Epidermal melanocyte (primary cell): ENCODE measurements around the gene PRKD1.
"Not testable (repeated sequence)": the region's sequence is repeated elsewhere in the genome, so short reads cannot be mapped to it uniquely, and the experiment has no call there.

Source experiments
- DNase-seq: peaks from one replicate; pipeline ENCODE4 v3.0.0; 2011; ENCODE audit warnings: low spot score; ENCODE audit not compliant: insufficient read length

The PRKD1 gene

DNA sequence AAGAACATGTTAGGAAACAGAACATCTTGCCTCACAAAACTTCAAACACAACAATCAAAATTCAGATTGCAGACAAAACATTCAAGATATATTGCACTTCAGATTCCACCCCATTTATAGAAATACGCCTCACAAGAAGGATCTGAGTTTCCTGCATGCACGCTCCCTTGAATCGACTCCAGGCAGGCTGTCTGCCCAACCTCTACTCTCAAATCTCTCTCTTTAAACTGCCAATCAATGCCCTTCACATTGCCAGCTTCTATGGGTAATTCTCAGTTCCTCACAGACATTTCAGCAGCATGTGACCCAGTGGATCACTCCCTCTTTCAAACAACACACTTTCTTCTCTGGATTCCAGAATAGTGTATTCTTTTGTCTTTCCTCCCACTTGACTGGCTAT, 184.1 kb downstream of the PRKD1 start:
- no peak for DNase-seq

DNA sequence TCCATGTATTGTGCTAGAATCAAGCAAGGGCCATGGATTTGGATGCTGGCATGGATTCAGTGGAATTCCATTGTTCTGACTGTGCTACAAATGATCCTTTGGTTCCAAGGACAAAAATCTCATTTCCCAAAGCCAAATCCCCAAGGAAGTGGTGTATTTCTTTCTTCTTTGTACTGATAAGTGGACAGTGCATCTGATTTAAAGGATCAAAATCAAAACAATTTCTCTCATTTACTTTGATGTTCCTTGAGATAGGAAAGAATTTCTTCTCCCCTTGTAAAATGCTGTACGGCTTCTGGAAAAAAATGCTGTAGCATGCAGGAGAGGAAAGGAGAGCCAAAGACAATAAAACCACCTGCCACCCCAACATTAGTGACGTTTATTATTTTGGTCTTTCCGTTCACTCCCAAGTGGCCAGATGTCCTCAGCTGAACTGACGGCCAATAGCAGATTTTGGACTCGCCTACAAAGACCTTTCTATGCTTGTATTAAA, 185.7 kb downstream of the PRKD1 start:
- DNase-seq = no peak

DNA sequence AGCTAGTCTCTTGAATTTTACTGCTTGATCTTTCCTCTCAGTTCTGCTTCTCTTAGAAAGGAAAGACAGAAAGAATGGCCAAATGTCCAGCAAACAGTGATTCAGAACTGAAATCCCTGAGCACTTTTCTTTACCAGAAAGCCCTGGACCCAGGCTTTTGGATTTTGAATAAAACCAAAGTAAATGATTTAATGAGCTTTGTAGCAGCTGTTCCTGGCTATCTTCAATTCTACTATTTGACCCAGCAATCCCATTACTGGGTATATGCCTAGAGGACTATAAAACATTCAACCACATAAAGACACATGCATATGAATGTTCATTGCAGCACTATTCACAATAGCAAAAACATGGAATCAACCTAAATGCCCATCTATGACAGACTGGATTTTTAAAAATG, 187.2 kb downstream of the PRKD1 start:
- DNase-seq = no peak

DNA sequence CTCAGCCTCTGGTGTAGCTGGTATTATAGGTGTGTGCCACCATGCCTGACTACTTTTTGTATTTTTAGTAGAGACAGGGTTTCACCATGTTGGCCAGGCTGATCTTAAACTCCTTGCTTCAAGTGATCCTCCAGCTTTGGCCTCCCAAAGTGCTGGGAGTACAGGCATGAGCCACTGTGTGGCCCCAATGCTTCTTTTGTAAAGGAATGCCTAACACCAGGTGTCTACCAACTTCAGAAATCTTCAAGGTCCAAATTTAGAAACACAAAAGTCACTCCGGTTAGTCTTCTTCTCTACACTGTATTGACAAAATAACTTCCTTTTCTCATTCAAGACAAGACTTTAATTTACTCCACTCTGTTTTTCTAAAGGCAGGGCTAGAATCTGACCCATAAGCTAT, 188.7 kb downstream of the PRKD1 start:
- DNase-seq = no peak

DNA sequence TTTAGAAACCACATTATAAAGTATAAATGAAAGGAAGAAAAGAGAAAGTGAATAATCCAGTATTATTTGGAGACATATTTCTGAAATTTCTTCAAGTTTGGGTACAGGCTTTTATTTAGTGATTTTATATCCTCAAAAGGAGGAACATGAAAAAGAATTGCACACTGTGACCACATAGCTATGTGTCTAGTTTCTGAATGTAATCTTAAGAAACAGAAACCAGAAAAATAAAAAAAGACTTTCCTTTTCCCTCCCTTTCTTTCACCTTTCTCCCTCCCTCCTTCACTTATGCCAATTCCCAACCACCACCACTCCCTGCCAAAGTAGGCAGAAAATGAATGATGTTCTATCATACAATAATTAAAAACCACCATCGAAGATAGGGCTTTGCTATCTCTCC, 189.6 kb downstream of the PRKD1 start:
- DNase-seq = no peak

DNA sequence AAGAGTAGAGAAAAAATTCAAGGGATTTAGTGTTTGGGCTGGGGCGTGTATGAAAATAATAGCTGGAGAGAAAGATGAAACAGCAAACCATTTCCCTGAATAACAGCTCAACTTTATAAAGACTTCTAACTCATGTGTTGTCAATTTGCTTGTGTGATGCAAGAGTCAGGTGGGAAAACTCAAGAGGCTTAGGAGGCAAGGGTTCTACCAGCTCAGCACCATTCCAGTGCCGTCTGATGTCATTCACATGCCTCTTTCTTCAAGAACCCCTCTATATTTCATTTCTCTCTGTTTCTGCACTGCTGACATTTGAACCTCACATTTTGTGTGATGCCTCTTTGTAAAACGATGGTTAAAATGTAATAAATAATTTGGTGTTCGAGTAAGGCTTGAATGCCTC, 192.2 kb downstream of the PRKD1 start:
- no peak for DNase-seq

DNA sequence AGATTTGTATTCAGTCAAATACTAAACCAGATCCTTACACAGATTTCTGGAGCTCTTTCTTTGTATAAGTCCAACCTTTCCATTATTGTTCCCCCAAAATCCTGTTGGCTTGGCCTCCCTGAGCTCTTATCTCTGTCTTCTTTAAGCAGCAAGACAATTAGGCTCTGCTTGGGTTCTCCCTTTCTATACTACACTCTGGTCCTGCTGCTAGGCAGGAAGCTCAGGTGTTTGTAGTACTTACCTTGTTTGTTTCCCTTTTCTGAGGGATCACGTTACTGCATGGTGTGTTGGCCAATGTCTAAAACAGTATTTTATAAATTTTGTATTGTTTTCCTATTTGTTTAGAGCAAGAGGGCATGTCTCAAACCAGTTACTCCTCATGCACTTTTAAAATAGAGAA, 192.9 kb downstream of the PRKD1 start:
- DNase-seq = no peak

DNA sequence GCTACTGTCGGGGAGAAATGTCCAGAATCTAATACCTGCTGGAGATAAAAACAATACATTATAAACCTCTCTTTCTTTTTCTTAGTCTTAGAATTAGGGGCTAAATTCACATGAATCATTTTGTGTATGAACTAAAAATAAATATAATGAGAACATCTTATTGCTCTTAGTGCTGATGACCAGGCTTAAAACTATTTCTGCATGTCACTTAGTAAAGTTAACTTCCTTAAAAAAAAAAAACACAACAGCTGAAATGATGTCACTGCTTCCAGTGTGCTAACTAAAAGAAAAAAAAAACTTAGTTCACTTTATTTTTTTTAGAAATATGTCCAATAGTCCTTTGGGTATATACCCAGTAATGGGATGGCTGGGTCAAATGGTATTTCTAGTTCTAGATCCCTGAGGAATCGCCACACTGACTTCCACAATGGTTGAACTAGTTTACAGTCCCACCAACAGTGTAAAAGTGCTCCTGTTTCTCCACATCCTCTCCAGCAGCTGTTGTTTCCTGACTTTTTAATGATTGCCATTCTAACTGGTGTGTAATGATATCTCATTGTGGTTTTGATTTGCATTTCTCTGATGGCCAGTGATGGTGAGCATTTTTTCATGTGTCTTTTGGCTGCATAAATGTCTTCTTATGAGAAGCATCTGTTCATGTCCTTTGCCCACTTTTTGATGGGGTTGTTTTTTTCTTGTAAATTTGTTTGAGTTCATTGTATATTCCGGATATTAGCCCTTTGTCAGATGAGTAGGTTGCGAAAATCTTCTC, 200.9 kb downstream of the PRKD1 start:
- not testable (repeated sequence) for DNase-seq

DNA sequence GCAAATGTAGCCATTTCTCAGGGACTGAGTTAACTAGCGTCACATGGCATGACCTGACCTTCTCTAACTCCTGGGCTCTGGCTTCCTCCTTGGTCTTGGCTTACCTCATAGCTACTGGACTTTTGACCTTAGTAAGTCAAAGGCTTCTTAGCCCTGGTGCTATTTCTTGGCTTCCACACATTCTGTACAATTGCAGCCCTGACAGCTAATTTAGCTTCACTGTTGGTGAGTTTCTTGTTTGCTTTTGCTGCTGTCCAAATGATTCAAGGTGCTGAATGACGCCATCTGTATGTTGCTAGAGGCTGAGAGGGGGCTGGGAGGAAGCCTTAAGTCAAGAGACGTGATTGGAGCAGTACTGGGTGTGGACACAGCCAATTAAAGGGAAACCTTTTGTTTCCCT, 202.7 kb downstream of the PRKD1 start:
- no peak for DNase-seq

DNA sequence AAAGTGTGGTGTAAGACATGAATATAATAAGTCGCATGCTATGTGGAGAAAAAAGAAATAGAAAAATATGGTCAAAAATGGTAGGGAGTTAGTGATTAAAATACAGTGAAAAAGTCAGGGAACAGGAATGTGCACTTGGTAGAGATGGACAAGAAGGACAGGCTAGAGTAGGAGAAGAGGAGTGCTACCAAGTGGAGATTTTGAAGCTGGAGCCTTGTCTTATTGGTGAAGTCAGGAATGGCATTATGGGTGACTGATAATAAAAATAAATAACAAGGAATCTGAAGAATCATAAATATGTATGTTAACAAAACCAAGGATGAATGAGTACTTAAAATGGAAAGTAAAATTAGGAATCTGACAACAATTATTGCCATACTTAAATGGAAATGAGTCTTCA, 204.8 kb downstream of the PRKD1 start:
- no peak for DNase-seq

DNA sequence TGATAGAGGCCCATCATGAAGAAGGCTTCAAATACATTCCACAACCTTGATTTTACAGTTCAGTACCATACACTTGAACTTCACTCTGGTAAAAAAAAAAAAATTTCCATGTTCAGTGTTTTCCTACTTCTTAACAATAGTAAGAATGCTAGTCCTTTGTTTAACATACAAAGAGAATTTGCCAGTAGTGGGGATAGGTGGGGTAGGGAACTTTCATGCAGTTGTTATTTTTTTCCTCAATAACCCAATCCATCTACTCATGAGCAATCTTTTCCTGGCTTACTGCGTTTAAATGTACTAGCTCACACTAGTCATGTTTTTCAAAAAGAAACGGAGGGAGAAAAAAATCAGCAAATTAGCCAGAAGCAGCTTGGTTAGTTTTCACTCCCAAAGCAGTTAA, 206.1 kb downstream of the PRKD1 start:
- no peak for DNase-seq

DNA sequence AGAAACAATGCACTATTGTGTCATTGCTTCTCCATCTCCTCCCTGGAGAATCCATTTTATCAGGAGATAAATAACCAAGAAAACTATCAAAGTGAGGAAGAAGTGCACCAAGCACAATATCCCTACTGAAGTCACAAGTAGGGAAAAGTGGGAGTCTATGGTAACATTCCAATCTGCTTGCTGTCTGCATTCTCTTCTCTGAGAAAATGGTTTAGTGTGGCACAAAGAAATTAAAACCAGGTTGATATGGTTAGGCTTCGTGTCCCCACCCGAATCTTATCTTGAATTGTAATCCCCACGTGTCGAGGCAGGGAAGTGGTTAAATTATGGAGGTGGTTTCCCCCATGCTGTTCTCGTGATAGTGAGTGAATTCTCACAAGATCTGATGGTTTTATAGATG, 209.7 kb downstream of the PRKD1 start:
- DNase-seq = no peak

DNA sequence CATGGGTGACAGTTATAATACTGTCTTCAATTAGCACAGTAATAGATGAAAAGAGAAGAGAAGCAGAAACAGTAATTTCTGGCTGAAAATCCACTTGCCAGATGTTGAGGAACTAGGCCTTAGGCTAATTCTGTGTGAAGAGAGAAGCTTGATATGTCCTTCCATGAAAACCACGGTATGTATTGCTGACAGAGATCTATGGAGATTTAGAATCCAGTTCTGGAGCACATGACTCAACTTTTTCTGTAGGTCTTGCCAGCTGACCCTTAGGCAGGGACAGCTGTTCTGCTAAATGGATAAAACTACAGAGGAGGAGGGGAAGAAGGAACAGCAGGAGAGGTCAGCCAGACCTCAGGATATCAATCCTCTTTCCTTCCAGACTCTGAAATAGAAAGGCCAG, 211.5 kb downstream of the PRKD1 start:
- peak; percentile 29 for DNase-seq

DNA sequence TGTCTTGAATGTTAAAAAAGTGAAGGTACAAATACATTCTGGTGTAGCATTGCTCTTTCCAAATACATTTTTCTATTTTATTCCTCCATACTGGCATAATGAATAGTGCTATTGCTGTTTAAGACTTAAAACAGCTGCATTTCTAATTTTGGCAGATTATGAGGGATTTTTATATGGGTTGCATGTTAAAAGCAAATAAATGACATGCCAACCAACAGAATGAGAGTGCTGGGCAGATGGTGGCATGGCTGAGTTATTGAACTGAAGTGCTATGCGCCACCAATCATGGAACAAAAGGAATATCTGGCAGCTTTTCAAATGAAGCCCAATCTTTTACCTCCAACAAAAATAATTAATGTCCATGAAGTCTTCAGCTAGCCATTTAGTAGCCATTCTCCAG, 215.0 kb downstream of the PRKD1 start:
- no peak for DNase-seq

DNA sequence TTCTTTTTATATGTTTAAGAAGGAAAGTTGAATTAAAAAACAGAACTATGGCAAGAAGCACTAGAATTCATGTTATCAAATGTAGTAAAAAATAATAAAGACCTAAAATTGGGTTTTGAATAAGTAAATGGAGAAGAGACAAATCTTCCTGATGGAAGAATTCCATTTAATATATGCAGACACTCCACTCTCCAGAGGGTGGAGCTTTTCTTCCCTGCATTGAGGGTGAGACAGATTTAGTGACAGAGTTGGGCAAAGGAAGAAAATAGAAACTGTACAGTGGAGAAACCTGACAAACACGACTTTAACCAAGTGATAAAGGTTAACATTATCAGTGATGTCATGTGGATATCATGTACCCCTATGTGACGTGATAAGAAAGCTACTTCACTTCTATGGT, 217.6 kb downstream of the PRKD1 start:
- DNase-seq = no peak

DNA sequence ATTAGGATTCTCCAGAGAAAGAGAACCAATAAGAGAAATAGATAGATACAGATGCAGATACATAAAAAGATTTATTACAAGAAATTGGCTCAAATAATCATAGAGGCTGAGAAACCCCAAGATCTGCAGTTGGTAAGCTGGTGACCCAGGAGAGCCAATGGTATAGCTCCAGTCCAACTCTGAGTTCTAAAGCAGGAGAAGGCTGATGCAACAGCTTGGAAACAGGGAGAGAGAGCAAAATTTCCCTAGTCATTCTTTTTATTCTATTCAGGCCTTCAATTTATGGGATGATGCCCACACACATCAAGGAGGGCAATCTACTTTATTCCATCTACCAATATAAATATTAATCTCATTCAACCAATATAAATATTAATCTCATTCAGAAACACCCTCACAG, 218.2 kb downstream of the PRKD1 start:
- DNase-seq = no peak

DNA sequence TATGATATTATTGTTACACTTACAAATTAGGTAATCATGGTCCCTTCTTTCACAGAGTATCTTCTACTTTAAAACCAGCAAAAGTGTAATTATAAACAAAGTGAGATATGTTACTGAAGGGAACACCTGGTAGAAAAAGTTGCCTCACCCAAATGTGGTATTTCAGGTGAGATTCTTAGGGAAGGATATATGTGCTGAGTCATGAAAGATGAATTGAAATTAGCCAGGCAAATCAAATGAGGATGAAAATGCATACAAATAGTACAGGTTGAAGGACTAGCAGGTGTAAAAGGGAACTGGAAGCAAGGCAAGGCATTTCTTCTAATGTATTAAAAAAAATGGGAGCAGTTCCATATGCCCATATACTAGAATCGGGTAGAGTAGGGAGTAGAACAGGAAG, 220.9 kb downstream of the PRKD1 start:
- DNase-seq = no peak

DNA sequence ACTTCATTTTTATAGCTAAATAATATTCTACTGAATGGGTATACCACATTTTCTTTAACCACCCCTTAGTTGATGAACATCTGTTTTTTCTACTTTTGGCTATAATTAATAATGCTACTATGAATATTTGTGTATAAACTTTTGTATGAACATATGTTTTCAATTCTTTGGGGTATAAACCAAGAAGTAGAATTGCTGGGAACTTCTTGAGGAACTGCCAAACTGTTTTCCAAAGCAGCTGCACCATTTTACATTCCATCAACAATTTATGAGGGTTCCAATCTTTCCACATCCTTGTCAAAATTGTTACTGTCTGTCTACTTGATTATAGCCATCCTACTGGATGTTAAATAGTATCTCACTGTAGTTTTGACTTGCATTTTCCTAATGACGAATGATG, 221.8 kb downstream of the PRKD1 start:
- DNase-seq = no peak

DNA sequence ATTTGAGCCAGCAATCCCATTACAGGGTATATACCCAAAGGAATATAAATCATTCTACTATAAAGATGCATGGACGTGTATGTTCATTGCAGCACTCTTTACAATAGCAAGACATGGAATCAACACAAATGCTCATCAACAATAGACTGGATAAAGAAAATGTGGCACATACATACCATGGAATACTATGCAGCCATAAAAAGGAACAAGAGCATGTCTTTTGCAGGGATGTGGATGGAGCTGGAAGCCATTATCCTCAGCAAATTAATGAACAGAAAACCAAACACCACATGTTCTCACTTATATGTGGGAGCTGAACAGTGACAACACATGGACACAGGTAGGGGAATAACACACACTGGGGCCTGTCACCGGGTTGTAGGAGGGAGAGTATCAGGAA, 238.1 kb downstream of the PRKD1 start:
- DNase-seq = not testable (repeated sequence)

DNA sequence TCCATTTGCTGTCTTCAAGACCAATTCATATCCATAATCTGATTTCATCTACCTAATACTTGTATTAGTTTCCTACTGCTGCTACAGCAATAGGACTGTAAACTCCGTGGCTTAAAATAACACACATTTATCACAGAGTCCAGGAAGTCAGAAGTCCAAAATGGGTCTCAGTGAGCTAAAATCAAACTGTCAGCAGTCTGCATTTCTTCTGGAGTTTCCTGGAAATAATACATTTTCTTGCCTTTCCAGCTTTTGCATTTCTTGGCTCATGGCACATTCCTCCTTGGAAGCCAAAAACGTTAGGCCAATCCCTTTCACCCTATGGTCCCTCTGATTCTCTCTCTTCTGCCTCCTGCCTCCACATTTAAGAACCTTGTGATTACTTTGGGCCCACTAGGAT, 239.8 kb downstream of the PRKD1 start:
- no peak for DNase-seq

DNA sequence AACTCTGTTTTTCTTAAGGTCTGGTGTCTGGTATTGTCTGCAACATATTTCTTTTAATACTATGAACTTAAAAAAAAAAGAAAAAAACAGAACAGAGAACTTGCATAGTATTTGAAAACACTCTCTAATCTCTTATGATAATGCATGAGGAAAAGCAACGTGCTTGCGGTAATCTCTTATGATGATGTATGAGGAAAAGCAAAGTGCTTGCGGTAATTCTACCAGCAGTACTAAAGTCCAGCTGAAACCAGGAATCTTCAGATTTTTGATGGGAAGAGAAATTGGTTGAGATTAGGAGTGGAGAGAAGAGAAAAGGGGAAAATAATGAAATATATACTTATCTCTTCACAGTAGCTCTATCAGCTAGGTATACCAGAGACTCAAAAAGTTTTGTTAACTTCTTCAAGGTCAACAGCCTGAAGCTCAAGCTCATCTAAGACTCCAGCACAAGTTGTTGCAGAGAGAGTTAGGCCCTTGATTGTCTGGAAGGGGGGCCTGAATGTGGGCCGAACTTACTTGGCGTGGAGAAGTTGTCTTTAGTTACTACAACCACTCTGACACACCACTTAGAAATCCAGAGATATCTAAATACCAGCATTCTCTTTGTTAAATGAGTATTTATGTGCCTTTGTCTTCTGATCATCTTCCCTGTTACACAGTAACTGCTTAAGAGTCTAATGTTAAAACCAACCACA, 240.4 kb downstream of the PRKD1 start:
- no peak for DNase-seq

DNA sequence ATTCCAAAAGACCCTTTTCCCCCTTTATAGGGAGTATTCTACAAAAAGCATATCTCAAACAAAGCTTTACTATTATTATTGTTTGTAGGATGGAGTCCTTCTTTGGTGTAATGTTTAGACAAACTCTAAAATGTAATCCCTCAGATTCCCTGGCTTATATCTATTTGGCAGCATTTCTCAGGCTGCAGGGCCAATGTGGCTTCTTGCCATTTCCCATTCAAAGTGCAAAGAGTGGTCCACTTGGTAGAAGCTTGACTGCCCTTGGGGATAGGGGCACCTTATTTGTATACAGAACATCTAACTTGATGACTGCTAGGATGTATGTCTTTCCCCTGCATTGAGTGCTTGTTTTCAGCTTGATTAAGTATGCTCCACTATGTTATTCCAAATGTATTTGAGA, 242.7 kb downstream of the PRKD1 start:
- DNase-seq = no peak

DNA sequence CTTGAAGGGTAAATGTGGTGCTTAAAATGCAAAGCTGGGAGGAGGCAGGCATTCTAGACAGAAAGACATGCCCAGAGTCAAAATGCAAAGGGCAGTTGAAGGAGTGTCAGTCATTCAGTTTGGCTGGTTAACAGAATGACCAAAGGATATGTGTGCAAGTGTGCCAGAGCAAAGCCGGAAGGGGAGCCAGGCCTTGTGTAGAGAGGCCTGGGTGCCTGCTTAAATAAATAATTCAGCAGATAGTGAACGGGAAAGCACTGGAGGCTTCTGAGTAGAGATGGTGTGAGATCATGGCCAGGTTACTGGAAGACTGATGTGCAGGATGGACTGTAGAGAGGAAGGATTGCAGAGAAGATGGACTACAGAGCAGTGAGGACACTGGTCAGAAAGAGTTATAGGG, 244.9 kb downstream of the PRKD1 start:
- DNase-seq = no peak
